ENCODE results near the gene NAPG.
"Not testable (repeated sequence)": the region's sequence is repeated elsewhere in the genome, so short reads cannot be mapped to it uniquely, and the experiment has no call there.

DNA sequence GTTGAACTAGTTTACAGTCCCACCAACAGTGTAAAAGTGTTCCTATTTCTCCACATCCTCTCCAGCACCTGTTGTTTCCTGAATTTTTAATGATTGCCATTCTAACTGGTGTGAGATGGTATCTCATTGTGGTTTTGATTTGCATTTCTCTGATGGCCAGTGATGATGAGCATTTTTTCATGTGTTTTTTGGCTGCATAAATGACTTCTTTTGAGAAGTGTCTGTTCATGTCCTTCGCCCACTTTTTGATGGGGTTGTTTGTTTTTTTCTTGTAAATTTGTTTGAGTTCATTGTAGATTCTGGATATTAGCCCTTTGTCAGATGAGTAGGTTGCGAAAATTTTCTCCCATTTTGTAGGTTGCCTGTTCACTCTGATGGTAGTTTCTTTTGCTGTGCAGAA, 47.4 kb downstream of the NAPG start:
- TF ChIP-seq, protein P1, sequence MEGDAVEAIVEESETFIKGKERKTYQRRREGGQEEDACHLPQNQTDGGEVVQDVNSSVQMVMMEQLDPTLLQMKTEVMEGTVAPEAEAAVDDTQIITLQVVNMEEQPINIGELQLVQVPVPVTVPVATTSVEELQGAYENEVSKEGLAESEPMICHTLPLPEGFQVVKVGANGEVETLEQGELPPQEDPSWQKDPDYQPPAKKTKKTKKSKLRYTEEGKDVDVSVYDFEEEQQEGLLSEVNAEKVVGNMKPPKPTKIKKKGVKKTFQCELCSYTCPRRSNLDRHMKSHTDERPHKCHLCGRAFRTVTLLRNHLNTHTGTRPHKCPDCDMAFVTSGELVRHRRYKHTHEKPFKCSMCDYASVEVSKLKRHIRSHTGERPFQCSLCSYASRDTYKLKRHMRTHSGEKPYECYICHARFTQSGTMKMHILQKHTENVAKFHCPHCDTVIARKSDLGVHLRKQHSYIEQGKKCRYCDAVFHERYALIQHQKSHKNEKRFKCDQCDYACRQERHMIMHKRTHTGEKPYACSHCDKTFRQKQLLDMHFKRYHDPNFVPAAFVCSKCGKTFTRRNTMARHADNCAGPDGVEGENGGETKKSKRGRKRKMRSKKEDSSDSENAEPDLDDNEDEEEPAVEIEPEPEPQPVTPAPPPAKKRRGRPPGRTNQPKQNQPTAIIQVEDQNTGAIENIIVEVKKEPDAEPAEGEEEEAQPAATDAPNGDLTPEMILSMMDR (IDR thresholded peaks at IDR 0.05; ENCODE audit: borderline replicate concordance, extremely low read depth, low read length, poor library complexity, severe bottlenecking): not testable (repeated sequence)
- not testable (repeated sequence) for TF ChIP-seq EZH2 (IDR thresholded peaks at IDR 0.05; ENCODE audit: borderline replicate concordance, low read depth, low read length, severe bottlenecking)

Measured in DND-41 (cell line).